Measurements from ENCODE around the gene CNGB1. TPM values are rescaled to one million over a fixed set of nuclear protein-coding genes. Genes with fewer than 3 reads are reported as not detected.

The CNGB1 gene
- total and polyA plus RNA-seq, 2 of the 13 experiments (the other 11 are each of a cell fraction or from before 2014, with no cell fraction given) = 0.02 to 0.15 TPM

DNA sequence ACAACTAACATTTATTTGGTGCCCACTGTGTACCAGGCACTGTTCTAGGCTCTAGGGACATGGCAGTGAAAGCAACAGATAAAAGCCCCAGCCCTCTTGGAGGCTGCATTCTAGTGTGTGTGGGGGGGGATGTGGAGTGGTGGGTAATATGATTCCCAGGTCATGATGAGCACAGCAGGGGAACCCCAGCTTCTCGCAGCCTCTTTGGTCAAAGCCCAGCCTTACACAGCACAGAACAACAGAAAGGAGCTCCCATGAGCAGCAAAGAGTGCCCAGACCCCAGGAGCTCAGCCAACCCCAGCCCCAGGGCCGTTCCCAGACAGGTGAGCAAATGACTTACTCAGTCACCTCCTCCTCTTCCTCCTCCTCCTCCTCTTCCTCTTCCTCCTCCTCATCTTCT is 21.9 kb downstream of the CNGB1 start (continued):
- TF ChIP-seq, protein P1, sequence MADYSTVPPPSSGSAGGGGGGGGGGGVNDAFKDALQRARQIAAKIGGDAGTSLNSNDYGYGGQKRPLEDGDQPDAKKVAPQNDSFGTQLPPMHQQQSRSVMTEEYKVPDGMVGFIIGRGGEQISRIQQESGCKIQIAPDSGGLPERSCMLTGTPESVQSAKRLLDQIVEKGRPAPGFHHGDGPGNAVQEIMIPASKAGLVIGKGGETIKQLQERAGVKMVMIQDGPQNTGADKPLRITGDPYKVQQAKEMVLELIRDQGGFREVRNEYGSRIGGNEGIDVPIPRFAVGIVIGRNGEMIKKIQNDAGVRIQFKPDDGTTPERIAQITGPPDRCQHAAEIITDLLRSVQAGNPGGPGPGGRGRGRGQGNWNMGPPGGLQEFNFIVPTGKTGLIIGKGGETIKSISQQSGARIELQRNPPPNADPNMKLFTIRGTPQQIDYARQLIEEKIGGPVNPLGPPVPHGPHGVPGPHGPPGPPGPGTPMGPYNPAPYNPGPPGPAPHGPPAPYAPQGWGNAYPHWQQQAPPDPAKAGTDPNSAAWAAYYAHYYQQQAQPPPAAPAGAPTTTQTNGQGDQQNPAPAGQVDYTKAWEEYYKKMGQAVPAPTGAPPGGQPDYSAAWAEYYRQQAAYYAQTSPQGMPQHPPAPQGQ (CRISPR knock-in tag; IDR thresholded peaks at IDR 0.05; ENCODE audit: borderline replicate concordance) = no peak
- TF ChIP-seq CCDC6 (CRISPR knock-in tag; IDR thresholded peaks at IDR 0.05) (no peak), U2AF2 (IDR thresholded peaks at IDR 0.05; ENCODE audit: low read depth, low read length) (no peak), KDM2A (CRISPR knock-in tag; IDR thresholded peaks at IDR 0.05; ENCODE audit: borderline replicate concordance, low read depth) (no peak), CBFB (CRISPR knock-in tag; IDR thresholded peaks at IDR 0.05) (no peak), TGIF2 (CRISPR knock-in tag; IDR thresholded peaks at IDR 0.05) (no peak), HMGA1 (CRISPR knock-in tag; conservative IDR thresholded peaks at IDR 0.05) (no peak), JUN (CRISPR knock-in tag; IDR thresholded peaks at IDR 0.05) (no peak), ONECUT2 (CRISPR knock-in tag; IDR thresholded peaks at IDR 0.05) (no peak), REPIN1 (CRISPR knock-in tag; IDR thresholded peaks at IDR 0.05; ENCODE audit: borderline replicate concordance, low read depth) (no peak), ATF1 (CRISPR knock-in tag; IDR thresholded peaks at IDR 0.05) (no peak)
- TF ChIP-seq, protein P2, sequence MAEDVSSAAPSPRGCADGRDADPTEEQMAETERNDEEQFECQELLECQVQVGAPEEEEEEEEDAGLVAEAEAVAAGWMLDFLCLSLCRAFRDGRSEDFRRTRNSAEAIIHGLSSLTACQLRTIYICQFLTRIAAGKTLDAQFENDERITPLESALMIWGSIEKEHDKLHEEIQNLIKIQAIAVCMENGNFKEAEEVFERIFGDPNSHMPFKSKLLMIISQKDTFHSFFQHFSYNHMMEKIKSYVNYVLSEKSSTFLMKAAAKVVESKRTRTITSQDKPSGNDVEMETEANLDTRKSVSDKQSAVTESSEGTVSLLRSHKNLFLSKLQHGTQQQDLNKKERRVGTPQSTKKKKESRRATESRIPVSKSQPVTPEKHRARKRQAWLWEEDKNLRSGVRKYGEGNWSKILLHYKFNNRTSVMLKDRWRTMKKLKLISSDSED (CRISPR knock-in tag; IDR thresholded peaks at IDR 0.05) = no peak
- TF ChIP-seq, protein P3, sequence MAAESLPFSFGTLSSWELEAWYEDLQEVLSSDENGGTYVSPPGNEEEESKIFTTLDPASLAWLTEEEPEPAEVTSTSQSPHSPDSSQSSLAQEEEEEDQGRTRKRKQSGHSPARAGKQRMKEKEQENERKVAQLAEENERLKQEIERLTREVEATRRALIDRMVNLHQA (CRISPR knock-in tag; IDR thresholded peaks at IDR 0.05) = no peak
- TF ChIP-seq, protein P4, sequence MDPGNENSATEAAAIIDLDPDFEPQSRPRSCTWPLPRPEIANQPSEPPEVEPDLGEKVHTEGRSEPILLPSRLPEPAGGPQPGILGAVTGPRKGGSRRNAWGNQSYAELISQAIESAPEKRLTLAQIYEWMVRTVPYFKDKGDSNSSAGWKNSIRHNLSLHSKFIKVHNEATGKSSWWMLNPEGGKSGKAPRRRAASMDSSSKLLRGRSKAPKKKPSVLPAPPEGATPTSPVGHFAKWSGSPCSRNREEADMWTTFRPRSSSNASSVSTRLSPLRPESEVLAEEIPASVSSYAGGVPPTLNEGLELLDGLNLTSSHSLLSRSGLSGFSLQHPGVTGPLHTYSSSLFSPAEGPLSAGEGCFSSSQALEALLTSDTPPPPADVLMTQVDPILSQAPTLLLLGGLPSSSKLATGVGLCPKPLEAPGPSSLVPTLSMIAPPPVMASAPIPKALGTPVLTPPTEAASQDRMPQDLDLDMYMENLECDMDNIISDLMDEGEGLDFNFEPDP (CRISPR knock-in tag; conservative IDR thresholded peaks at IDR 0.05) = no peak

Data from HepG2 (cell line).